Measurements from ENCODE around the gene RAB23. TPM values are rescaled to one million over a fixed set of nuclear protein-coding genes. Genes with fewer than 3 reads are reported as not detected.

RAB23 gene
- total and polyA plus RNA-seq, 2 of the 8 experiments (the other 6 are each of a cell fraction or from before 2014, with no cell fraction given): 6.5 to 17.2 TPM

GRCh38 chr6:57210060-57210459, 12.0 kb downstream of the RAB23 start (continued):
- TF ChIP-seq CHD7 (IDR thresholded peaks at IDR 0.05; ENCODE audit: insufficient replicate concordance, low read length): no peak
- no peak for TF ChIP-seq KDM4A (IDR thresholded peaks at IDR 0.05; ENCODE audit: low read depth, low read length, severe bottlenecking)
- no peak for TF ChIP-seq POU5F1 (IDR thresholded peaks at IDR 0.05; ENCODE audit: low read depth, low read length)
- no peak for TF ChIP-seq TBP (IDR thresholded peaks at IDR 0.05; ENCODE audit: low read depth, low read length)
- TF ChIP-seq BACH1 (IDR thresholded peaks at IDR 0.05; ENCODE audit: low read length): no peak
- TF ChIP-seq CTCF (IDR thresholded peaks at IDR 0.05; ENCODE audit: control extremely low read depth in 1 of 3, insufficient read depth in 1 of 3, low read depth in 1 of 3, low read length in 3 of 3): no peak
- TF ChIP-seq POLR2AphosphoS5 (IDR thresholded peaks at IDR 0.05; ENCODE audit: low read depth, low read length): no peak
- no peak for TF ChIP-seq MAX (IDR thresholded peaks at IDR 0.05)
- TF ChIP-seq KDM5A (IDR thresholded peaks at IDR 0.05; ENCODE audit: low read length): no peak
- TF ChIP-seq KDM1A (IDR thresholded peaks at IDR 0.05; ENCODE audit: borderline replicate concordance, low read length): no peak
